HG03565 (cell line): ENCODE results near the gene SIGLEC8.
"Not testable (repeated sequence)": the region's sequence is repeated elsewhere in the genome, so short reads cannot be mapped to it uniquely, and the experiment has no call there.

ENCODE experiments used
- ATAC-seq: cut with Tn5 transposase; IDR thresholded peaks from one replicate; pipeline ENCODE4 v1.9.1; 2021; ENCODE audit warnings: mild to moderate bottlenecking, moderate library complexity; ENCODE audit not compliant: unreplicated experiment

The SIGLEC8 gene

GRCh38 chr19:51458051-51458645, at the start of gene SIGLEC8:
Gene SIGLEC8, minus strand, starts transcription at chr19:51458454. Its CDS starts 67 bp downstream, at chr19:51458387.
- ATAC-seq: no peak

GRCh38 chr19:51507640-51508058, 49.4 kb upstream of the SIGLEC8 start:
- ATAC-seq: no peak

GRCh38 chr19:51507192-51507591, 48.9 kb upstream of the SIGLEC8 start:
- ATAC-seq: no peak

- ATAC-seq: no peak
Observed at GRCh38 chr19:51505904-51506303, 47.6 kb upstream of the SIGLEC8 start.

- no peak for ATAC-seq
Observed at GRCh38 chr19:51503896-51504295, 45.6 kb upstream of the SIGLEC8 start.

- no peak for ATAC-seq
Observed at GRCh38 chr19:51503286-51503817, 45.1 kb upstream of the SIGLEC8 start.

- ATAC-seq: no peak
Observed at GRCh38 chr19:51501594-51502263, 43.5 kb upstream of the SIGLEC8 start, which contains the start of gene SIGLEC12. Gene SIGLEC12, minus strand, starts transcription at chr19:51501800. Its CDS starts 67 bp downstream, at chr19:51501733.

- not testable (repeated sequence) for ATAC-seq
Observed at GRCh38 chr19:51500931-51501330, 42.7 kb upstream of the SIGLEC8 start.

- ATAC-seq: no peak
Observed at GRCh38 chr19:51497666-51498065, 39.4 kb upstream of the SIGLEC8 start.

GRCh38 chr19:51493776-51494175, 35.5 kb upstream of the SIGLEC8 start:
- no peak for ATAC-seq

GRCh38 chr19:51491586-51491985, 33.3 kb upstream of the SIGLEC8 start:
- ATAC-seq: no peak

GRCh38 chr19:51490676-51491075, 32.4 kb upstream of the SIGLEC8 start:
- ATAC-seq: no peak

- no peak for ATAC-seq
Observed at GRCh38 chr19:51489113-51489512, 30.9 kb upstream of the SIGLEC8 start.

GRCh38 chr19:51488491-51488890, 30.2 kb upstream of the SIGLEC8 start:
- ATAC-seq: no peak

- ATAC-seq: no peak
Observed at GRCh38 chr19:51485960-51486660, 27.9 kb upstream of the SIGLEC8 start.

GRCh38 chr19:51480590-51480989, 22.3 kb upstream of the SIGLEC8 start:
- ATAC-seq: no peak

GRCh38 chr19:51479531-51480331, 21.5 kb upstream of the SIGLEC8 start:
- no peak for ATAC-seq

- no peak for ATAC-seq
Observed at GRCh38 chr19:51478381-51479234, 20.4 kb upstream of the SIGLEC8 start, which contains the start of gene CEACAM18. Gene CEACAM18, plus strand, starts transcription at chr19:51478539.

GRCh38 chr19:51477344-51477743, 19.1 kb upstream of the SIGLEC8 start:
- no peak for ATAC-seq

- ATAC-seq: no peak
Observed at GRCh38 chr19:51476164-51476563, 17.9 kb upstream of the SIGLEC8 start.
